Measurements from ENCODE around the gene KCNMB3. TPM values are rescaled to one million over a fixed set of nuclear protein-coding genes. Genes with fewer than 3 reads are reported as not detected.

KCNMB3 gene
- total and polyA plus RNA-seq, 2 of the 13 experiments (the other 11 are each of a cell fraction or from before 2014, with no cell fraction given): 4.3 to 7.1 TPM

GRCh38 chr3:179288845-179289244 lies 37.9 kb upstream of the KCNMB3 start:
- H3K9ac ChIP-seq (ENCODE audit: insufficient read depth, low read depth, low read length): no peak overlapping the region
- CTCF ChIA-PET (ENCODE audit: low intra/inter-chr PET ratio, low total read pairs): no interaction called here
- no peaks in the 10 kb centered on the region for H3K27me3 ChIP-seq (ENCODE audit: control insufficient read depth in 1 of 2, insufficient read depth in 2 of 2, low read length in 2 of 2)
- H2AFZ ChIP-seq (ENCODE audit: low read length): no peak overlapping the region
- ATAC-seq (no peak), DNase-seq (ENCODE audit: low spot score) (no peak), FAIRE-seq (no peak)
- WGBS (ENCODE audit: low lambda C conversion rate): 40% methylated on average over 4 of the region's 4 CpGs
- H3K36me3 ChIP-seq (replicated peaks in 1 of 2; ENCODE audit: control insufficient read depth in 1 of 2, insufficient read depth in 2 of 2, low read length in 2 of 2): no peaks in the 10 kb centered on the region
- peaks cover 16% of the 10 kb centered on the region for H3K4me1 ChIP-seq (ENCODE audit: insufficient read depth, low read length)
- no peak overlapping the region for H3K4me3 ChIP-seq (replicated peaks in 1 of 3; ENCODE audit: insufficient read depth in 1 of 3, low read depth in 2 of 3, low read length in 3 of 3)
- POLR2A ChIA-PET: no interaction called here
- no peaks in the 10 kb centered on the region for H3K79me2 ChIP-seq (ENCODE audit: insufficient read depth, low read length)
- BruUV-seq (replicated peaks): no TSS peak
- in situ Hi-C loops (cut with HindIII; ENCODE audit: extremely low pct_ligation_motif_present, low pct_unique_long_range_greater_than_20kb) (no loop called here), intact Hi-C loops (cut with micrococcal nuclease; ENCODE audit: unreplicated experiment) (loop anchor here (2.0 kb wide), 1 partner anchor 20 kb away; no protein-coding TSS in a partner anchor)
- no peaks in the 10 kb centered on the region for H4K20me1 ChIP-seq (ENCODE audit: insufficient read depth, low read length)
- H3K4me2 ChIP-seq (ENCODE audit: low read depth, low read length): no peak overlapping the region
- no peaks in the 10 kb centered on the region for H3K9me3 ChIP-seq (ENCODE audit: low read length)
- H3K27ac ChIP-seq (ENCODE audit: extremely low read length, insufficient read depth, low read length): no peak overlapping the region
- no peak for TF ChIP-seq ZBTB10 (CRISPR knock-in tag; IDR thresholded peaks at IDR 0.05; ENCODE audit: borderline replicate concordance)
- TF ChIP-seq KDM3A (CRISPR knock-in tag; IDR thresholded peaks at IDR 0.05; ENCODE audit: low read depth): no peak
- peak; percentile 98 for TF ChIP-seq MAFF (IDR thresholded peaks at IDR 0.05; ENCODE audit: low read depth, low read length)
- TF ChIP-seq MAFG (CRISPR knock-in tag; IDR thresholded peaks at IDR 0.05): 0 out of 2 replicates have a peak, but pooled peaks have one; percentile 35
- no peak for TF ChIP-seq EEA1 (CRISPR knock-in tag; IDR thresholded peaks at IDR 0.05; ENCODE audit: borderline replicate concordance)
- TF ChIP-seq MAFK (conservative IDR thresholded peaks at IDR 0.05 in 1 of 2, IDR thresholded peaks at IDR 0.05 in 1 of 2; ENCODE audit: low read length in 2 of 2): peak; percentile 97 to 98

- no peaks in the 10 kb centered on the region for H3K27me3 ChIP-seq (ENCODE audit: control insufficient read depth in 1 of 2, insufficient read depth in 2 of 2, low read length in 2 of 2)
- DNase-seq (ENCODE audit: low spot score): no peak
- no peaks in the 10 kb centered on the region for H3K9me3 ChIP-seq (ENCODE audit: low read length)
- no peaks in the 10 kb centered on the region for H3K36me3 ChIP-seq (replicated peaks in 1 of 2; ENCODE audit: control insufficient read depth in 1 of 2, insufficient read depth in 2 of 2, low read length in 2 of 2)
- POLR2A ChIA-PET: no interaction called here
- no peak overlapping the region for H2AFZ ChIP-seq (ENCODE audit: low read length)
- WGBS (ENCODE audit: low lambda C conversion rate): 51% methylated on average over 6 of the region's 6 CpGs
- CTCF ChIA-PET (ENCODE audit: low intra/inter-chr PET ratio, low total read pairs): no interaction called here
- H3K79me2 ChIP-seq (ENCODE audit: insufficient read depth, low read length): no peaks in the 10 kb centered on the region
- TF ChIP-seq HOXD1 (CRISPR knock-in tag; IDR thresholded peaks at IDR 0.05) (no peak), ZNF460 (CRISPR knock-in tag; IDR thresholded peaks at IDR 0.05; ENCODE audit: borderline replicate concordance) (0 out of 2 replicates have a peak, but pooled peaks have one; percentile 13)
- no peak overlapping the region for H3K4me2 ChIP-seq (ENCODE audit: low read depth, low read length)
- intact Hi-C loops (cut with micrococcal nuclease; ENCODE audit: unreplicated experiment) (no loop called here), in situ Hi-C loops (cut with HindIII; ENCODE audit: extremely low pct_ligation_motif_present, low pct_unique_long_range_greater_than_20kb) (no loop called here)
- no peaks in the 10 kb centered on the region for H4K20me1 ChIP-seq (ENCODE audit: insufficient read depth, low read length)
- FAIRE-seq: no peak
- H3K4me1 ChIP-seq (ENCODE audit: insufficient read depth, low read length): no peaks in the 10 kb centered on the region
- no peak overlapping the region for H3K4me3 ChIP-seq (replicated peaks in 1 of 3; ENCODE audit: insufficient read depth in 1 of 3, low read depth in 2 of 3, low read length in 3 of 3)
- H3K9ac ChIP-seq (ENCODE audit: insufficient read depth, low read depth, low read length): no peak overlapping the region
- no TSS peak for BruUV-seq (replicated peaks)
- H3K27ac ChIP-seq (ENCODE audit: extremely low read length, insufficient read depth, low read length): no peak overlapping the region
- no peak for ATAC-seq
Measured at GRCh38 chr3:179286331-179286730, 35.4 kb upstream of the KCNMB3 start.

Measured in HepG2 (cell line).